ENCODE measurements around the gene DENND1A. TPM values are rescaled to one million over a fixed set of nuclear protein-coding genes. Genes with fewer than 3 reads are reported as not detected.

Gene DENND1A
- total RNA-seq, 1 donor from 2014 or later: 13.6 TPM

GRCh38 chr9:123686131-123686828, 243.6 kb downstream of the DENND1A start:
- DNase-seq (ENCODE audit: missing footprints) (no peak), ATAC-seq (peak; percentile 53)
- intact Hi-C loops (cut with DNase I): no loop called here

GRCh38 chr9:123685489-123686083, 244.3 kb downstream of the DENND1A start:
- ATAC-seq: no peak
- intact Hi-C loops (cut with DNase I): no loop called here

DNA sequence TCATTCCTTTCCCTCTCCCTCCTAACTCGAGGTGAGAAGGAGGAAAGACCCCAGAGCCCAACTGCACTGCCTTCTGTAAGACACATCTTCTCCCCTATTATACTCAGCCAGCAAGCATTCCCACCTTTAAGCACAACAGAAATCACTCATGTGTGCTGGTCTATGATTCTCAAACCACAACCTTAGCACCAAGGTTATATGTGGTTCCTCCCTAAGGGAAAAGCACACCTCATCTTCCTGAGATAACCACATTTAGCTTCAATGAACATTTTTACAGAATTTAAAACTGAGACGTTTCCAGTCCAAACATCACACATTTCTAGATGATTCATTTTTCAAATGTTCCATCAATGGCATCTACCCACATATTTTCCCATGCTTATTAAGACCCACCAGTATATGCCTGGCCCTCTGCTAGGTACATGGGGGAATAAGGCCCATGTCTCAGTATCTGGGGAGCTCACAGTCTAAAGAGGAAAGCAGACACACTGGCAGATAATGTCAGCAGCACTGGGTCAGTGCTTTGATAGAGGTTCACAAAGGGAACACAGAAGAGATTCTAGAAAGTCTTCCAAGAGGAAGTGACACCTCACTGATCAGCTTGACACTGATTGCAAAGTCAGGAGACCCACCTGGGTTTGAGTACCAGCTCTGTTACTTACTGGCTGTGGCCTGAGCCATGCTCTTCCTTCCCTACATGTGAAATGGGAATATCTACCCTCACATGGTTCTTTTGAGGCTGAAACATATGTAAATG, 245.4 kb downstream of the DENND1A start:
- no peak for ATAC-seq
- DNase-seq (ENCODE audit: missing footprints): no peak
- intact Hi-C loops (cut with DNase I): no loop called here

More at GRCh38 chr9:123685489-123686083, 244.3 kb downstream of the DENND1A start:
- DNase-seq (ENCODE audit: missing footprints): no peak

DNA sequence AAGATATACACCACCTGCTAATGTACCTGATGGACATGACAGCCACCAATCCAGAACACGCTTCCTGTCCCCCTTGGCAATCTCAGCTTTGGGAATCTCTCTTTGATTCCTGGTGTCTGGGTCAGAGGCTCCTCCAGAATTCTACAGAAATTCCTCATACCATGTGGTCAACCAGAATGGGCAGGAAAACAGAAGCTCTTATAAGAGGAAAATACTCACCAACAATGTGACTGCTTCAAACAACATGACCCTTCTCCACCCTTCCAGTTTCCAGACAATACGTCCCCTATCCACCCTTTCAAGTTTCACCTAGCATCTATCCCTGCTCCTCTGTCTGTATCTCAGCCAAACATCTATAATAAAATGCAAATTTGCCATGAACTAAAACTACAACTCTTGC, 247.2 kb downstream of the DENND1A start:
- intact Hi-C loops (cut with DNase I): no loop called here
- no peak for ATAC-seq

GRCh38 chr9:123680352-123680751, 249.6 kb downstream of the DENND1A start:
- intact Hi-C loops (cut with DNase I): no loop called here

More for the DNA sequence above, 247.2 kb downstream of the DENND1A start:
- DNase-seq (ENCODE audit: missing footprints): no peak

DNA sequence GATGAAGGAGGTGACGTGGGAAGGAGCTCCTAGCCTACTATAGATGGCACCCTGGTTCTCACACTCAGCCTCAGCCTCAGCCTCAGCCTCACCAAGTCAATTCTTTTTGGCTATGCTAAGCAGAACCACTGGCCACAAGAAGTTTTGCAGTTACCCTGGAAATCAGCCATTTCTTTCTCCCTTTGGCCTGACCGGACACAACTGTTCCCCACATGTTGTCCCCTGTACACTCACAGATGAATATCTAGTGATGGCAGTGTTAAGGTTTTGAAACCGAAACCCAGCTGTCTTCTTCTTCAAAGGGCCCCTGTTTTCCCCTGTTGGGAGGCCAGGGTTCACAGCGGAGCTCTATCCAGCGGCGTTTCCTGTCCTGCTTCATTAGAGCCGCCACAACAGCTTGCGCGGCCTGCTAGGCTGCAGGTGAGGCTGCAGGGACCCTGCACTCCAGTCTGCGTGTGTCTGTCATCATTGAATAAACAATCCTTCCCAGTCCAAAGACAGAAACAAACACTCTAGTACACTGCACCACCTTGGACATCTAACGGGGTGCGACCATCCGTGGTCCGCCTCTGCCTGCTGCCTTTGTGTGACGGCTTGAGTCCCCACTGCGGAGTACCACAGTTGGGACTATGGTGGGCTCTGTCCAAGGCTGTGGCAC, 250.5 kb downstream of the DENND1A start:
- no peak for DNase-seq (ENCODE audit: missing footprints)
- peak; percentile 61 for ATAC-seq
- intact Hi-C loops (cut with DNase I): no loop called here

More at GRCh38 chr9:123680352-123680751, 249.6 kb downstream of the DENND1A start:
- DNase-seq (ENCODE audit: missing footprints) (no peak), ATAC-seq (peak; percentile 40)

GRCh38 chr9:123678878-123679329, 251.0 kb downstream of the DENND1A start:
- DNase-seq (ENCODE audit: missing footprints): no peak
- ATAC-seq: no peak

GRCh38 chr9:123678038-123678877, 251.7 kb downstream of the DENND1A start:
- ATAC-seq (peak; percentile 24), DNase-seq (ENCODE audit: missing footprints) (no peak)
- intact Hi-C loops (cut with DNase I): no loop called here

More at GRCh38 chr9:123678878-123679329, 251.0 kb downstream of the DENND1A start:
- intact Hi-C loops (cut with DNase I): no loop called here

GRCh38 chr9:123676869-123677268, 253.1 kb downstream of the DENND1A start:
- DNase-seq (ENCODE audit: missing footprints) (no peak), ATAC-seq (no peak)
- intact Hi-C loops (cut with DNase I): no loop called here

- DNase-seq (ENCODE audit: missing footprints) (no peak), ATAC-seq (no peak)
- intact Hi-C loops (cut with DNase I): no loop called here
These were observed 260.6 kb downstream of the DENND1A start for GRCh38 chr9:123669346-123669745.

GRCh38 chr9:123663529-123663928, 266.4 kb downstream of the DENND1A start:
- intact Hi-C loops (cut with DNase I): no loop called here
- no peak for DNase-seq (ENCODE audit: missing footprints)
- no peak for ATAC-seq

DNA sequence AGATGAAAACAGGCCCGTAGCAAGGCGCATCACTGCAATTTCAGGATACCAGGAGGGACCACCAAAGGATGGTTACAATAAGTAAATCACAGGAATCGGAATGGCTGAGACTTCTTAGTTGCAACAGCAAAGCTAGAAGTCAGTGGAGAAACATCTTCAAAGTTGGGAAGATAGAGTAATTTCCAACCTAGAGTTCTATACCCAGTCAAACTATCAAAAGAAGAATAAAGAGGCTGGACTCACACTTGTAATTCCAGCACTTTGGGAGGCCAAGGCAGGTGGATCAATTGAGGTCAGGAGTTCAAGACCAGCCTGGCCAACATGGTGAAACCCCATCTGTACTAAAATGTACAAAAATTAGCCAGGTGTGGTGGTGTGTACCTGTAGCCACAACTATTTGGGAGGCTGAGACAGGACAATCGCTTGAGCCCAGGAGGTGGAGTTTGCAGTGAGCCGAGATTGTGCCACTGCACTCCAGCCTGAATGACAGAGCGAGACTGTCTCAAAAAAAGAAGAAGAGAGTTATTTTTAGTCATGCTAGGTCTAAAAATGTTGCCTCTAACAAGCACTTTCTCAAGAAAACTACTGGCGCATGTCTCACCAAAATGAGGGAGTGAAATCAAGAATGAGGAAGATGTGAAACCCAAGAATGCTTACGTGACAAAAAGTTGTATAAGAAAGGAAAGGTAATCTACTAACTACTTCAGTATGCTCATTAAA, 267.7 kb downstream of the DENND1A start:
- no peak for DNase-seq (ENCODE audit: missing footprints)
- intact Hi-C loops (cut with DNase I): no loop called here
- no peak for ATAC-seq

- no peak for DNase-seq (ENCODE audit: missing footprints)
- no peak for ATAC-seq
- intact Hi-C loops (cut with DNase I): no loop called here
These were observed 269.0 kb downstream of the DENND1A start for GRCh38 chr9:123660691-123661466.

DNA sequence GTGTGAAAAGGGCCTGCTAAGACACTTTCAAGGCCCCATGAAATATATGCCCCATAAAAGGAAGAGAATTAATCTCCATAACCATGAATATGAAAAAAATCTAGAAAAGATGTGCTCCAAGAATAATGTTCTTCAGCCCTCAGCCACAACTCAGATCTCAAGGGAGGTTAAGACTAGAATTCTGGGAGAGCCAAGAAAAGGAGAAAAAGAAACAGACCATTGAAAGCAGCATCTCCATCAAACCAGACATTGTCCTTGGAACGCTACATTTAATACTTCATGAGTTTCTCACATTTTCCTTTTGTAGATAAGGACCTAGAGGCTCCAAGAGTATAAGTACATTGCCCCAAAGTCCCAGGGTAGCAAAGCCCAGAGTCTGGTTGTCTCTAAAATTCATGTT, 270.6 kb downstream of the DENND1A start:
- no peak for ATAC-seq
- intact Hi-C loops (cut with DNase I): no loop called here
- DNase-seq (ENCODE audit: missing footprints): no peak

GRCh38 chr9:123658792-123659191, 271.1 kb downstream of the DENND1A start:
- DNase-seq (ENCODE audit: missing footprints): no peak
- no peak for ATAC-seq
- intact Hi-C loops (cut with DNase I): no loop called here

DNA sequence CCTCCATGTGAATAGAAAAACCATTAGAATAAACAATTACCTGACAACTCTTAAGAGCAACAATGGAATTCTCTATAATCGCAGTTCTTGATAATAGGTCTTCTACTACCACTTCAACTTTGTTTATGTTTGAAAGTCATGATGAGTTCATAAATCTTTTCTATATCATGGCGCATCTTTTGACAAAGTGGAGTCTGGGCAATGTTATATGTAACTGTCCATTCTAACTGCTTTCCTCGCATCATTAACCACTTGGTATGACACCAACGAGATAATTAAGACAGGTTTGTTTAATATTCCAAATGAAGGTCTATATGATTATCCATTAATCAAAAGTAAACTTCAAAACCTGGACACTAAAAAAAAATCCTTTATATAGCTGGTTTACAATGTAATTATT, 272.0 kb downstream of the DENND1A start:
- DNase-seq (ENCODE audit: missing footprints): no peak
- ATAC-seq: no peak
- intact Hi-C loops (cut with DNase I): no loop called here

- DNase-seq (ENCODE audit: missing footprints) (no peak), ATAC-seq (no peak)
- intact Hi-C loops (cut with DNase I): no loop called here
These were observed 272.8 kb downstream of the DENND1A start for GRCh38 chr9:123657099-123657498.
